ENCODE measurements around the gene DGKB. TPM values are rescaled to one million over a fixed set of nuclear protein-coding genes. Genes with fewer than 3 reads are reported as not detected.

DGKB gene
- total RNA-seq, 1 experiment from 2014 or later: 0.48 TPM

DNA sequence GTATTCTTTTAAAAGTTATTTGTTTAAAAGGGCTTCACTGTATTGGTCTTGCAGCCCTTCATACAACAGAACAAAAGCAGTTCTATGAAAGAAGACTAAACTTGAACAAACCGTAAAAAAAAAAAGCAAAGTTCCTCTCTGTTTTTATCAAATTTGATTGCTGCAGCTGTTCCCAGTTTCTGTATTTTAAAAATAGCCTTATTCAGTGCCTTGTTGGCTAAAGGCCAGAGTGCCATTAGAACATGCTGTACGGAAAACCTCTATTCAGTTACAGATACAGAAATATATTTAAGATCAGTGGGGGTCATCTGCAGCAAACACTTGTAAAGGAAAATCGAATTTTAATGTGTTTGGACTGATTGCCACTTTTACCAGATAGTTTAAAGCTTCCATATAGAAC, 705.3 kb downstream of the DGKB start:
- Histone ChIP-seq H3K9me2 (ENCODE audit: insufficient read depth) (no peaks in the 10 kb centered on the region), H4K20me1 (ENCODE audit: insufficient read depth) (no peaks in the 10 kb centered on the region), H3K27ac (no peak overlapping the region), H3K4me3 (no peak overlapping the region), H3K4me2 (no peak overlapping the region), H3K9me3 (ENCODE audit: insufficient read depth, low read depth) (no peaks in the 10 kb centered on the region), H3K4me1 (replicated peaks; ENCODE audit: insufficient read depth) (no peaks in the 10 kb centered on the region), H2AFZ (no peak overlapping the region), H3K27me3 (ENCODE audit: insufficient read depth, low read depth) (no peaks in the 10 kb centered on the region), H3K79me2 (ENCODE audit: low read depth) (no peaks in the 10 kb centered on the region), H3K36me3 (ENCODE audit: low read depth) (no peaks in the 10 kb centered on the region), H3F3A (ENCODE audit: insufficient read depth, low read depth) (no peaks in the 10 kb centered on the region)
- ChIA-PET POLR2A (ENCODE audit: unreplicated experiment) (no interaction called here), CTCF (no interaction called here)
- TF ChIP-seq CTCF (conservative IDR thresholded peaks at IDR 0.05): no peak
- no peak for TF ChIP-seq EZH2 (IDR thresholded peaks at IDR 0.05; ENCODE audit: low read depth)
- intact Hi-C loops (cut with micrococcal nuclease; ENCODE audit: unreplicated experiment): no loop called here
- BruUV-seq (replicated peaks): no TSS peak
- no peak for DNase-seq

- Histone ChIP-seq H3K27me3 (ENCODE audit: insufficient read depth, low read depth) (no peaks in the 10 kb centered on the region), H3F3A (ENCODE audit: insufficient read depth, low read depth) (no peaks in the 10 kb centered on the region), H3K9me2 (ENCODE audit: insufficient read depth) (no peaks in the 10 kb centered on the region), H3K36me3 (ENCODE audit: low read depth) (no peaks in the 10 kb centered on the region), H3K9me3 (ENCODE audit: insufficient read depth, low read depth) (no peaks in the 10 kb centered on the region), H4K20me1 (ENCODE audit: insufficient read depth) (no peaks in the 10 kb centered on the region), H3K4me3 (no peak overlapping the region), H2AFZ (no peak overlapping the region), H3K4me2 (no peak overlapping the region), H3K27ac (no peak overlapping the region), H3K79me2 (ENCODE audit: low read depth) (no peaks in the 10 kb centered on the region), H3K4me1 (replicated peaks; ENCODE audit: insufficient read depth) (no peaks in the 10 kb centered on the region)
- no TSS peak for BruUV-seq (replicated peaks)
- CTCF ChIA-PET: no interaction called here
- no peak for DNase-seq
- TF ChIP-seq EZH2 (IDR thresholded peaks at IDR 0.05; ENCODE audit: low read depth): no peak
- TF ChIP-seq CTCF (conservative IDR thresholded peaks at IDR 0.05): no peak
- intact Hi-C loops (cut with micrococcal nuclease; ENCODE audit: unreplicated experiment): no loop called here
- POLR2A ChIA-PET (ENCODE audit: unreplicated experiment): interaction anchor here (0.6 kb wide), 1 partner anchor 673 kb away, joined by 10 read pairs; no protein-coding TSS in a partner anchor
These were observed 706.0 kb downstream of the DGKB start for GRCh38 chr7:14196555-14196954.

DNA sequence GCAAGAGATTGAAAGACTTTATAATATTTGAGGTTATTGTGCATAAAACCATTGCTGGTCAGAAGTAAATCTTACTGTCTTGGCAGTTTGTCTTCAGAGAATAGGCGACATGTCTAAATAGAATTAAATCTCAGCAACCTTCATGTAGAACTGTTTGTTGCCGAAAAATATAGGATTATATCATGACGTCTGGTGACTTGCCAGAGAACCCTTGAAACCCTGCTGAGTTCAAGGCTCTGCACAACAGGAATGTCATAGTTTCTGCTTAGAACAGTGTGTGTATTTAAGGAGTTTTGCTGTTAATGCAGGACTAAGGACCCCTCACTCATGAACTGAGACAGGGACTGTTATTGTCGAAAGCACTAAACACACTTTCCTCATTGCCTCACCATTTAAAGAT, 706.7 kb downstream of the DGKB start:
- intact Hi-C loops (cut with micrococcal nuclease; ENCODE audit: unreplicated experiment): no loop called here
- Histone ChIP-seq H3K4me3 (no peak overlapping the region), H3K4me1 (replicated peaks; ENCODE audit: insufficient read depth) (no peaks in the 10 kb centered on the region), H3K9me2 (ENCODE audit: insufficient read depth) (no peaks in the 10 kb centered on the region), H3K9me3 (ENCODE audit: insufficient read depth, low read depth) (no peaks in the 10 kb centered on the region), H3F3A (ENCODE audit: insufficient read depth, low read depth) (no peaks in the 10 kb centered on the region), H3K4me2 (no peak overlapping the region), H3K36me3 (ENCODE audit: low read depth) (no peaks in the 10 kb centered on the region), H3K27me3 (ENCODE audit: insufficient read depth, low read depth) (no peaks in the 10 kb centered on the region), H4K20me1 (ENCODE audit: insufficient read depth) (no peaks in the 10 kb centered on the region), H2AFZ (no peak overlapping the region), H3K79me2 (ENCODE audit: low read depth) (no peaks in the 10 kb centered on the region), H3K27ac (no peak overlapping the region)
- POLR2A ChIA-PET (ENCODE audit: unreplicated experiment): interaction anchor here (0.6 kb wide), 1 partner anchor 672 kb away, joined by 10 read pairs; no protein-coding TSS in a partner anchor
- BruUV-seq (replicated peaks): no TSS peak
- DNase-seq: no peak
- TF ChIP-seq EZH2 (IDR thresholded peaks at IDR 0.05; ENCODE audit: low read depth): no peak
- no peak for TF ChIP-seq CTCF (conservative IDR thresholded peaks at IDR 0.05)
- CTCF ChIA-PET: no interaction called here

Data from PC-9 (cell line).